Measurements from ENCODE around the gene SLC32A1.

The SLC32A1 gene

DNA sequence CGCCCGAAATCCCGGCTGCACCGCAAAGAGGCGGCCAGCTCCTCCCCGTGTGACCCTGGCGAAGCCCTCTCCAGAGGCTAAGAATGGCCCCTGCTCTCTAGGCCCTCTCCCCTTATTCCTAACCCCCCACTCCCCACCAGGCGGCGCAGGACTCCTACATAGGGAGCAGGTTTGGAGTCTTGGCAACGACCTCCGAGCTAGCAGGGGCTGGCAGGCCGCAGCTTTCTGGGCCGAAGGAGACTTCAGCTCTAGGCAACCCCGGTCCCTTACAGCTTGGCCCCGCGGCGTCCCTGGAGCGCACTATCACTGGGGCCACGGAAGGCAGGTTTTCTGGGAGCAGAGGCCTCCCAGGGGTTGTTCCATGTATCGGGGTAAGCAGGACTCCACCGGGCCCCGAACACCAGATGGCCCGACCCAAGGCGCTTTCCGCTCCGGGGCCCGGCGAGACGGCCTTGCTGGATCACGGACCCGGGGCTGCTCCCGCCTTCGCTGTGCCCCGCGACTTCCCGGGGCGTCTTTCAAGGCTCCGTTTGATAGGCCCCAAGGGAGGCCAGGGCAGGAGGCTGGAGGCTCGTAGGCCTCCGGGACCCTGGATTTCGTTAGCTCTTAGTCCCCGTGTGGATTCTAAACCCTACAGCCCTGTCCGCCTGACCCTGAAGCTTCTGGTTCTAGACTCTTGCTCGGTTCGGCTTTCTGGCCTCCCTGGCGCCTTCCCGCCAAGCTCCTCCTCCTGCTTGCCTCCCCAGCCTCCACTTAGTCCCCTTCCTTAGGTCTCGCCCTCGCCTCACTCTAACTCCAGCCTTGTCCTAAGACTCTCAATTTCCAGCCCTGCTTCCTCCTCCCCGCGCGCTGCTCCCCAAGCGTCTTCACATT lies 1.9 kb downstream of the SLC32A1 start:
- no peak for DNase-seq

DNA sequence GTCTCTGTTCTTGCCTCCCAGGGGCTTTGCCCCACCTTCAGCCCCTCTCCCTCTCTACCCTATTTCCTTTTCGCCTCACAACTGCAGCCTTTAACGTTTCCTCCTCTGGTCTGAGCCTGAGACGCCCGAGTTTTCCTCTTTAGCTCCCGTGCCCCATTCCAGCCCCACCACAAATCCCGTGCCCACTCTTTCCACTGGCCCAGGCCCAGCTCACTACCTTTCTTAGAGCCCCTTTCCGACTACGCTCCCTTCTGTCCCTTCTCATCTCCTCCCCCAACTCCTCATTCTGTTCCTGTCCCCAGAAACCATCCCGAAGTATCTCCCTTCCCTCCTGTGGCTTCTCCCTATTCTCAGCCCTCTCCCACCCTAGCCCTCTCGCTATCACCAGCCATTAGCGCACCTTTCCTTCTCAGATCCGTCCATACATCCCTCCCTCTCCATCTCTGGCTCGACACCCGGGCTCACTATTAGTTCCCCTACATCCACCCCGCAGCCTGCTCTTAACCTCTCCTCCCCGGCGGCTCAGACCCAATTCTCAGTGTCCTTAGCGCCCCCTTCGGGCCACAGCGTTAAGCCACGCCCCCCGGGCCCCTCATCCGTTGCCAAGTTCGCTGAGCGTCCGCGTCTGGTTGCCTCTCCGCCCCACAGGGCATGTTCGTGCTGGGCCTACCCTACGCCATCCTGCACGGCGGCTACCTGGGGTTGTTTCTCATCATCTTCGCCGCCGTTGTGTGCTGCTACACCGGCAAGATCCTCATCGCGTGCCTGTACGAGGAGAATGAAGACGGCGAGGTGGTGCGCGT lies 2.7 kb downstream of the SLC32A1 start:
- DNase-seq, result peak in 3 of 4 experiments; percentile 12 to 34 (median 20)

DNA sequence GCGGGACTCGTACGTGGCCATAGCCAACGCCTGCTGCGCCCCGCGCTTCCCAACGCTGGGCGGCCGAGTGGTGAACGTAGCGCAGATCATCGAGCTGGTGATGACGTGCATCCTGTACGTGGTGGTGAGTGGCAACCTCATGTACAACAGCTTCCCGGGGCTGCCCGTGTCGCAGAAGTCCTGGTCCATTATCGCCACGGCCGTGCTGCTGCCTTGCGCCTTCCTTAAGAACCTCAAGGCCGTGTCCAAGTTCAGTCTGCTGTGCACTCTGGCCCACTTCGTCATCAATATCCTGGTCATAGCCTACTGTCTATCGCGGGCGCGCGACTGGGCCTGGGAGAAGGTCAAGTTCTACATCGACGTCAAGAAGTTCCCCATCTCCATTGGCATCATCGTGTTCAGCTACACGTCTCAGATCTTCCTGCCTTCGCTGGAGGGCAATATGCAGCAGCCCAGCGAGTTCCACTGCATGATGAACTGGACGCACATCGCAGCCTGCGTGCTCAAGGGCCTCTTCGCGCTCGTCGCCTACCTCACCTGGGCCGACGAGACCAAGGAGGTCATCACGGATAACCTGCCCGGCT lies 3.4 kb downstream of the SLC32A1 start:
- no peak for DNase-seq

DNA sequence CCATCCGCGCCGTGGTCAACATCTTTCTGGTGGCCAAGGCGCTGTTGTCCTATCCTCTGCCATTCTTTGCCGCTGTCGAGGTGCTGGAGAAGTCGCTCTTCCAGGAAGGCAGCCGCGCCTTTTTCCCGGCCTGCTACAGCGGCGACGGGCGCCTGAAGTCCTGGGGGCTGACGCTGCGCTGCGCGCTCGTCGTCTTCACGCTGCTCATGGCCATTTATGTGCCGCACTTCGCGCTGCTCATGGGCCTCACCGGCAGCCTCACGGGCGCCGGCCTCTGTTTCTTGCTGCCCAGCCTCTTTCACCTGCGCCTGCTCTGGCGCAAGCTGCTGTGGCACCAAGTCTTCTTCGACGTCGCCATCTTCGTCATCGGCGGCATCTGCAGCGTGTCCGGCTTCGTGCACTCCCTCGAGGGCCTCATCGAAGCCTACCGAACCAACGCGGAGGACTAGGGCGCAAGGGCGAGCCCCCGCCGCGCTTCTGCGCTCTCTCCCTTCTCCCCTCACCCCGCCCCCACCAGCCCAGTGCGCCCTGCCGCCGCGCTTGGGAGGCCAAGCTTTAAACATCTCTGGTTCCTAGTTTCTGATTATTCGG lies 4.0 kb downstream of the SLC32A1 start:
- DNase-seq, result no peak

DNA sequence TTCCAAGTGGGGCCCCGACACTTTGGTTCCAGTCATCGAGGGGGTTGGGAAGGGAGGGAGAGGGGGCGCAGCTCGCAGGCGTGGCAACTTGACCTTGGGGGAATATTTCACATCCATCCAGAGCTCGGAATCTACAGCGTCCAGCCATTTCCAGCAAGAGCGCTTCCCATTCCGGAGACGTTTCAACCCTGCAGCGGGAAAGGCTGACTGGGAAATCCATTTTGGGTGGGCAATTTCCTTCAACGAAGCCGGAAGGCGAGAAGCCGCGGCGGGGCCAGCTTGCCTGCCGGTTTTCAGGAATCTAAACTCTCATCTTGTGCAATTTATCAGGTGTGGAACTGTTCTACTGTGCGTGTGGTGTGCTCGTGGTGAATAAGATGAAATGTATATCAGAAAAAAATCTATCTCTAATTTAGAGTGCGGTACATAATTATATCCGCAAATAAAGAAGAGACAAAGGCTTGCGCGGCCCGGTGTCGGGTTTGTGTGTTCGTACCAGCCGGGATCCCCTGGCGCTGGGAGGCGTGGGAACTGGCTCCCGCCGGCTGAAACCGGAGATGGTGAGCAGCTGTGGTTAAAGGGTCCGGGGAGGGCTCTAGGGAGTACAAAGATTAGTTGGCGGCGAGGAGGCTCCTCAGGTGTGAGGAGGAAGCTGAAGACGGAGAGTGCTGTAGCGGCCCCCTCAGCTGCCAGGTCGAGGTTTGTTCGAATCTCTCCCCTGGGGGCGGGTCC lies 4.8 kb downstream of the SLC32A1 start:
- no peak for DNase-seq

DNA sequence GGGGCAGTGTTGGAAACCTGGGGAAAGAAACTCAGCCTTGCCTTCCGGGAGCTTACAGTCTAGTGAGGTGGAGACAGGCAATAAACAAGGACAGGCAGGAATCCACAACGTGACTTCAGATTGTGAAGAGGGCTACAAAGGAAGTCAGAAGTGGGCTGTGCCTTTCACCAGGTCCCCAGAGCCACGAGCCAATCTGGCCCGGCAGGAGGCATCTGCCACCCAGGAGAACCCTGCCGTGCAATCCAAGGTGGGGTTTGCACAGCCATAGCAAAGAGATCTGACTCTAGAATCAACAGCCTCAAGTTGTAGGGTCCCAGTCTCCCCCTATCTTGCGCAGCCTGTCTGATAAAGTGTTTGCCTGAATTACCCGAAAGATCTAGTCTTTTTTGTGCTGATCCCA lies 5.5 kb downstream of the SLC32A1 start:
- no peak for DNase-seq

DNA sequence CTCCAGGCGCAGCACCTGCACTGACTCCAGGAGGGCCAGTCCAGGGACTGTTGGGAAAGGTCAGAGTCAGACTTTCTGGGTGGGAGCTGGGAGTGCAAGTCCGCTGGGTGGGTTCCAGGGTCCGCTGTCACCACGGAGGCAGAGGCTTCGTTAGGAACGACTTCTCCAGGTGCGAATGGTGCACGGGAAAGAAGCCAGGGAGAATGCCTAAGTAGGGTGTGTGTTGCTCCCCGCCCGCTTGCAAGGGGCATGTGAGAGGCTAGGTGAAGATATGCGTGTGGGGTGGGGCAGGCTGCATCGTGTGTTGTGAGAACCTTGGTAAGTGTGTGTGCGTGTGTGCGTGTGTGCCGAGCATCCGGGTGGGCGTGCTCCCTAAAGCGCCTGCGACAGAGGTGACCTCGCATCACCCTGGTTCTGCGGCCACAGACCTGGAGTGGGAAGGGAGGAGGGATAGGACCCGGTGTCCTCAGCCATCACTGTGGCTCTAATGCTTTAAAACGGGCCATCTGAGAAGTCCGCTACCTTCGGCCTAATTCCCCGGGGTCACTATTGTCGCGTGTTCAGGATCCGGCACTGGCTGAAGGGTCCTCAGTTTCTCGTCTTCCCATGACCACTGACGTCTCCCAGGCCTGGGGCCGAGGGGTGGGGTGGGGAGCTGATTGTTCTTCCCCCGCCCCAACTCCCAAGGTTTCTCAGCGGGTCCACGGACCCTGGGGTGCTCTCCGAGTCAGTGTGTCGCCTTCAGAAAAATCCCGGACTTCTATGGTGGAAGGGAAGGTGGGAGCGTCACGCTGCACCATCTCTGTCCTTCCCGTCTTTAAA lies 6.1 kb downstream of the SLC32A1 start:
- no peak for DNase-seq

DNA sequence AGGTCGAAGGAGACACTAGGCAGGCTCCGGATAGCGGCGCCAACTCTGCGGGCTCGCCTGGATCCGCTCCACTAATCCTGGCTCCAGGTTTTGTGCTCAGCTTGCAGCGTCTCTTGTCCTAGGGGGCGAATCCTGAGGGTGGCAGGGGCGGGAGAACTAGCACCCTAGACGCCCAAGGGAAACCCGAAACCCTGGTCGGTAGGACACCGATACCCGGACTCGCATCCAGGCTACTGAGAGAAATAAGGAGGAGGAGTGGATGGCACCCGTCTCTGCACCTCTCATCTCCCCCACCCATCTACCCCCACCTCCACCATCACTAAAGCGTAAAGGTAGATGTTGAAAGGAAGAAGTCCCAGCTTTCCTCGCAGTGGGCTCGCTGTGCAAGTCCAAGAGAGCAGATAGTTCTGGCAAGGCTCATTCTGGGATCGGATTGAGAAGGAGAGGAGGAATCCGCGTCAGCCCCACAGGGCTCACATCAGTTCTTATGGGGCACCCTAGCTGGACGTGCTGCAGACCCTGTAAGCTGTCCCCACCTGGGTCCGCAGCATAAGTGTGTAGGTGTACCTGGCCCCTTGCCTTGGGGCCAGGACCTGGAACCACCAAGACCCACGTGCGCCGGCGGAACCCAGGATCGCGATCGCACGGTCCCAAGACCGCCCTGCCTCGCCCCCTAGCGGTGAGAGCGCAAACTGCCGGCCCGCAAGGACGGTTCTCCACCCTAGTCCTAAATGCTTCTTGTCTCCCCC lies 6.9 kb downstream of the SLC32A1 start:
- DNase-seq, result peak; percentile 50 to 73 (median 60)

DNA sequence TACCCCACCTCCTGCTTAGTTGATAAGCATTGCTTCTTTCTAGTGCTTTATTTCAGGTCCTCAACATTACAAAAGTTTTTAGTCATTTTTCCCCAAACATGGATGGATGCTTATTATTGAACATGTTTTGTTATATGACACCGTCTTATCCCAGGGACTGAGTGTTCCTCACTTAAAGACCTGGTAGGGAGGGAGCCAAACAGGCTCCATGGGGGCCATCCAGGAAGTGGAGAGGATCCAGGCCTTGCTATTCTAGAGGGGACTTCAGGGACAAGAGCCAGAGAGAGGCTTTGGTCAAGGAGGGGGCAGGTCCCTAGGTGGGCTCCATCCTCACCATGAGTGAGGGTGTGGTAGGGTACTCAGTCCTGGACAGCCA lies 7.4 kb downstream of the SLC32A1 start:
- no peak for DNase-seq

DNA sequence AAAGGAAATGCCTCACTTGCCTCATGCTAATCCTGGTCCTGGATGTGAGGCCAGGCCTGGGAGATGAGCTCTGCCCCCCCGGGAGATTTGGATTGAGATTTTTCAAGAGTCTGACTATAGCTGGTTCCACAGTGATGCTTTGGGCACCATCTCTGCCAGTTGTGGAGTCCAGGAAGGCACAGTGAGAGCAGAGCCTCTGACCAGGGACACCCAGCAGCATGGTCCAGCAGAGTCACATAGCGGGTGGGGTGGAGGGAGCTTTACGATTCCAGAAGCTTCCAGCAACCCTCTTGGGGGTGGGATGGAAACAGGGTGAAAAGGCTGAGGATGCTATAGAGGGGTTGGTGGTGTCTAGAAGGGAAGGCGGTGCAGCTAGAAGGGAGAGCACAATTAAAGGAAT lies 8.7 kb downstream of the SLC32A1 start:
- DNase-seq, result no peak

DNA sequence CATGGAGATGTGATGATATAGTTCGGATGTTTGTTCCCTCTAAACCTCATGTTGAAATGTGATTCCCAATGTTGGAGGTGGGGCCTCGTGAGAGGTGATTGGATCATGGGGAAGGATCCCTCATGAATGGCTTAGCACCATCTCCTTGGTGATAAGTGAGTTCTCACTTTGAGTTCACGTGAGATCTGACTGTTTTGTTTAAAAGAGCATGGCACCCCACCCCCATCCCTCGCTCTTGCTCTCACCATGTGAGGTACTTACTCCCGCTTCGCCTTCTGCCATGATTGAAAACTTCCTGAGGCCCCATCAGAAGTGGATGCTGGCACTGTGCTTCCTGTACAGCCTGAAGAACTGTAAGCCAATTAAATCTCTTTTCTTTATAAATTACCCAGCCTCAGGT lies 10.9 kb downstream of the SLC32A1 start:
- no peak for DNase-seq

DNA sequence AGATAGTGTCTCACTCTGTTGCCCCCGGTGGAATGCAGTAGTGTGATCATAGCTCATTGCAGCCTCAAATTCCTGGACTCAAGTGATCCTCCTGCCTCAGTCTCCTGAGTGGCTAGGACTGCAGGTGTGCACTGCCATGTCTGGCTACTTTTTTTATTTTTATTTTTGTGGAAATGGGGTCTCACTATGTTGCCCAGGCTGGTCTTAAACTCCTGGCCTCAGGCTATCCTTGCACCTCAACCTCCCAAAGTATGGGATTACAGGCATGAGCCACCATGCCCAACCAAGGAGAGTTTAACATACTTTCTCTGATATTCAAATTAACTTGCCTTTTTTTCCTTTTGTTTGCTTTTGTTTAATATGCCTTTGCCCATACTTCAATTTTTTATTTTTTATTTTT lies 13.6 kb downstream of the SLC32A1 start:
- DNase-seq, result no peak

DNA sequence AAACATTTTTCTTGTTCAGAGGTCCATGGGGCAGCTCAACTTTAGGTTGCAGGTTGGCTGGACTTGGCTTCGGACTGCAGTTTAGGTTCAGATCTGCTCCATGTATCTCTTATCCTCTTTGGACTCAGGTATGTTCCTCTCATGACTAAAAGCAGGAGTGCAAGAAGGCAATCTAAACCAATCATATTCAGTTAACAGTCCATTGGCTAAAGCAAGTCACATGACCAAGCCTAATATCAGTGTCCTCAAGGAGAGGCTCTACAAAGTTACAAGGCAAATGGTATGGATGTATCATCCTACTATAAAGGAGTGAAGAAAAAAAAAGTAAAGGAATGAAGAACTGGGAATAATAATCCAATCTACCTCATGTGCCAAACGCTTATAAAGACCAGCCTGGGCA lies 21.5 kb downstream of the SLC32A1 start:
- no peak for DNase-seq

DNA sequence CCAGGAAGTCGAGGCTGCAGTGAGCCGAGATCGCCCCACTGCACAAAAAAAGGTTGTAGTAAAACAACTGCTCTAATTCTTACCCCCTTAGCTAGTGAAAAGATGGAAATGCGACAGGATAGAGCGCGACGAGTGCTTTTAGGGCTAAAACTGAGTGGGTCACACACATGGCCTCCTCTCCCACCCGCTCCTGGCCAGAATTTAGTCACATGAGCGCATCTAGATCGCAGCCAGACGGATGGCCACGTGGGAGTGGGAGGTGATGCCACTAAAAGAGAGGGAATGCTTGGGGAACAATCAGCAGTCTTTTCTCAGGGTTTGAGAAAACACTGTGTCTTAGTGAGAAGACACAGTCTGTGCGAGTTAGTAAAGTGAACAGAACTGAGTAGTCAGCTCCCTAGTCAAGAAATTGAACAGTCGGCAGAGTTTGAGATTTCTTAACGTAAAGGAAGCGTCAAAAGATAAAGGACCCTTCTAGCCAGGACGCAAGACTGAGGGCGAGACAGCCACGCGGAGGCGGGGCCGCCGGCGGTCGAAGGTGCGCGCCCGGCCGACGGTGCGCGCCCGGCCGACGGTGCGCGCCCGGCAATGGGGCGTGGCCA lies 23.3 kb downstream of the SLC32A1 start:
- no peak for DNase-seq

DNA sequence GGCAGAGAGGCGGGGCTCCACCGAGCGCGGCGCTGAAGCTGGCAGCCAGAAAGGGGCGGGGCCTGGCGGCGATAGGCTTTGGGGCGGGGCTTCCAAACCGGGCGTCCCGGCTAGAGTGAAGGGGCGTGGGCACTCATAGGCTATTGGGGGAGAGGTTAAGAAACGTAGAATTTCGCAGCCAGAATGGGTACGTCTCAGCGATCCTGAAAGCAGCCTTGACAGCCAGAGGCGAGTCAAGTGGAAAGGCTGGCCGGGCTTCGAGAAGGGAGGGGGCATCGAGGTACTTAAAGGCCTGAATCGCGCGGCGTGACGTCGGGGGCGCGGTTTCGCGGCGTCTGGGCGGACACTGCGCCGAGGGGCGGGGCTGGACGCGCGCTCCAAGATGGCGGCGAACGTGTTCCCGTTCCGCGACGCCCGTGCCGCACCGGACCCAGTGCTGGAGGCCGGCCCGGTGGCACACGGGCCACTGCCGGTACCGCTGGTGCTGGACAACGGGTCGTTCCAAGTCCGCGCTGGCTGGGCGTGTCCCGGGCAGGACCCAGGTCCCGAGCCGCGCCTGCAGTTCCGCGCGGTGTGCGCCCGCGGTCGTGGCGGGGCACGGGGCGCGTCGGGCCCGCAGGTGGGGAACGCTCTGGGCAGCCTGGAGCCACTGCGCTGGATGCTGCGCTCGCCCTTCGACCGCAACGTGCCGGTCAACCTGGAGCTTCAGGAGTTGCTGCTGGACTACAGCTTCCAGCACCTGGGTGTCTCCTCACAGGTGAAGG lies 24.0 kb downstream of the SLC32A1 start, which contains the start of gene ACTR5:
TSS of gene ACTR5 (plus strand) at position 364 of the 764 bp plus-strand sequence. CDS start at position 383, 19 bp downstream.
- DNase-seq, result peak; percentile 93 to 95 (median 95)

DNA sequence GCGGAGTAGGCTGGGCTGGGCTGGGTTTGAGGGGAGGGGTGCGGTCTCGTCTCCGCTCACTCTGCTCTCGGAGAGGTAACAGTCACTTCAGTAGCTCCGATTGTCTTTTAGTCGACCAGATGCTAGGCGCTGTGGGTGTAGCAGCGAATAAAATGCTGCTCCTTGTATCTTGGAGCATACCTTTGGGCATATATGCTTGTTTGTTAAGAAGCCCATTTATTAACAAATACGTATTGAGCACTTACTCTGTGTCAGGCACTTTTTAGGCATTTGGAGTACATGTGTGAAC lies 24.5 kb downstream of the SLC32A1 start:
- no peak for DNase-seq

DNA sequence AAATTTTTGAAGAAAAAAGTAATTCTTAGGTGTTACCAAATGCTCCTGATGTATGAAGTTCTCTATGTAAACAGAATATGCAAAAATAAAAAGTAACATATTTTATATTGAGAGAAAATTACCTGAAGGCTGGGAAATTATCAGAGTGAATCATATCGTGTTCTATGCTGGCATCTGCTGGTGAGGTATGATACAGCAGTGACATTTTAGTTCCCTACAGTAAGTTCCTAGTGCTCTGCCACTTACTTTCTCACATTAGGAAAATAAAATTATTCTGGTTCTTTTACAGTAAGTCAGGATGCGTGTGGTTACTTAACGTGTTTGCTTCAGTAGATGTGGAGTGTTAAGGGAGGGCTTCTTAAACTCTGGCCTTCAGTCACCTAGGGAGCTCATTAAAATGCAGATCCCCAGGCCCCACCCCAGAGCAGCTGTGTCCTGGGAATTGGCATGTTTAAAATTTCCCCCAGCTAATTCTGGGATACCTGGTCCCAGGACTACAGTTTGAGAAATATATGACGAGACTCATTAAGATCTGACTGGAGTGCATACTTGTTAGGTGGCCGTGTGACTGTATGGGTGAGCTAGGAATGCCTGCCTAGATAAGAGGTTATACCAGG lies 27.2 kb downstream of the SLC32A1 start:
- no peak for DNase-seq

DNA sequence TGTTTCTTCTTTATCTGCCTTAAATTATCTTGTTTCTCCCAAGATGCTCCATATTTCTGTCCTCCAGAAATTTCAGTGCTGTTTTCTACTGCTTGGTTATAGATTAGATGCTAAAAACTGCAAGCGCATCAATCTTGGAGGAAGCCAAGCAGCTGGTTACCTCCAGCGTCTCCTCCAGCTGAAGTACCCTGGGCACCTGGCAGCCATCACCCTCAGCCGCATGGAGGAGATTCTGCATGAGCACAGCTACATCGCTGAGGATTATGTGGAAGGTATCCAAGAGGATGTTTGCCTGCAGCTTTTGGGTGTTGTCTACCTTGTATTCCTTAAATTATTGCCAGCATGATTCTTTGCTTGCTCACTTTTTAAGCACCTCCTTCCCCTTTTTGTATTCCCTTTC lies 27.7 kb downstream of the SLC32A1 start:
- DNase-seq, result no peak

DNA sequence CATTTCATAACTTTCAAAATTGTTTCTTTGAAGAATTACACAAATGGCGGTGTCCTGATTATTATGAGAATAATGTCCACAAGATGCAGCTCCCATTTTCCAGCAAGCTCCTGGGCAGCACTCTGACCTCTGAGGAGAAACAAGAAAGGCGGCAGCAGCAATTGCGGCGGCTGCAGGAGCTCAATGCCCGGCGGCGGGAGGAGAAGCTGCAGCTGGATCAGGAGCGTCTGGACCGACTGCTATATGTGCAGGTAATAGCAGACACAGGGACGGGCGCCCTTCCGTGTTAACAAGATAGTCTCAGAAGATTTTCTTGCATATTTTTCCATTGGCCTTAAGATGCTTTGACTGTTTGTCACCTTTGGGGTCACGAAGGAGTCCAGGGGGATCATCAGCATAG lies 30.6 kb downstream of the SLC32A1 start:
- DNase-seq, result no peak

All from activated CD4-positive, CD25-positive, alpha-beta regulatory T cell (primary cell).